ENCODE data around the gene ATXN2. TPM values are rescaled to one million over a fixed set of nuclear protein-coding genes. Genes with fewer than 3 reads are reported as not detected.

The ATXN2 gene
- total RNA-seq, 4 donors from 2014 or later, result 50.3 to 84.3 (median 64.3) TPM

GRCh38 chr12:111546758-111547383 is 52.2 kb downstream of the ATXN2 start:
- TF ChIP-seq CTCF (IDR thresholded peaks at IDR 0.05) (no peak), POLR2A (IDR thresholded peaks at IDR 0.05) (no peak), EP300 (IDR thresholded peaks at IDR 0.05) (no peak)
- no peak overlapping the region for H3K4me3 ChIP-seq
- no peak overlapping the region for H3K27ac ChIP-seq
- no peaks in the 10 kb centered on the region for H3K4me1 ChIP-seq
- 90 to 93% methylated on average over 8 of the region's 8 CpGs for WGBS, 2 donors
- H3K27me3 ChIP-seq, result no peaks in the 10 kb centered on the region
- no peaks in the 10 kb centered on the region for H3K9me3 ChIP-seq
- DNase-seq (ENCODE audit: low spot score in 2 of 2), result no peak
- peaks cover 0 to 70% (median 0%) of the 10 kb centered on the region in 3 donors for H3K36me3 ChIP-seq

GRCh38 chr12:111546171-111546570 is 52.9 kb downstream of the ATXN2 start:
- no peak overlapping the region for H3K27ac ChIP-seq
- H3K4me3 ChIP-seq, result no peak overlapping the region
- no peak for DNase-seq (ENCODE audit: low spot score in 2 of 2)
- no peaks in the 10 kb centered on the region for H3K4me1 ChIP-seq
- no peak for TF ChIP-seq POLR2A (IDR thresholded peaks at IDR 0.05)
- TF ChIP-seq CTCF (IDR thresholded peaks at IDR 0.05), result no peak
- no peak for TF ChIP-seq EP300 (IDR thresholded peaks at IDR 0.05)
- H3K9me3 ChIP-seq, result no peaks in the 10 kb centered on the region
- H3K36me3 ChIP-seq, result peaks cover 0 to 66% (median 0%) of the 10 kb centered on the region in 3 donors
- no peaks in the 10 kb centered on the region for H3K27me3 ChIP-seq
- WGBS, 2 donors, result 86% methylated on average over 2 of the region's 2 CpGs

- Histone ChIP-seq H3K27me3 (no peaks in the 10 kb centered on the region), H3K27ac (no peak overlapping the region), H3K9me3 (no peaks in the 10 kb centered on the region), H3K4me1 (no peaks in the 10 kb centered on the region), H3K36me3 (peaks cover 0 to 56% (median 0%) of the 10 kb centered on the region in 3 donors), H3K4me3 (no peak overlapping the region)
- no peak for DNase-seq (ENCODE audit: low spot score in 2 of 2)
- TF ChIP-seq CTCF (IDR thresholded peaks at IDR 0.05) (no peak), POLR2A (IDR thresholded peaks at IDR 0.05) (no peak), EP300 (IDR thresholded peaks at IDR 0.05) (no peak)
- WGBS, 2 donors, result 91 to 97% methylated on average over 1 of the region's 1 CpG
These were observed 55.1 kb downstream of the ATXN2 start for GRCh38 chr12:111544032-111544431.

- no peaks in the 10 kb centered on the region for H3K9me3 ChIP-seq
- H3K4me3 ChIP-seq, result no peak overlapping the region
- no peak for DNase-seq (ENCODE audit: low spot score in 2 of 2)
- TF ChIP-seq EP300 (IDR thresholded peaks at IDR 0.05), result no peak
- no peak for TF ChIP-seq POLR2A (IDR thresholded peaks at IDR 0.05)
- no peak for TF ChIP-seq CTCF (IDR thresholded peaks at IDR 0.05)
- H3K36me3 ChIP-seq, result peaks cover 0 to 44% (median 0%) of the 10 kb centered on the region in 3 donors
- H3K4me1 ChIP-seq, result peaks cover 0 to 3% (median 0%) of the 10 kb centered on the region in 4 donors
- H3K27ac ChIP-seq, result no peak overlapping the region
- H3K27me3 ChIP-seq, result no peaks in the 10 kb centered on the region
- 81 to 88% methylated on average over 2 of the region's 2 CpGs for WGBS, 2 donors
These were observed 66.4 kb downstream of the ATXN2 start for GRCh38 chr12:111532751-111533150.

- Histone ChIP-seq H3K4me1 (peaks cover 0 to 6% (median 0%) of the 10 kb centered on the region in 4 donors), H3K4me3 (no peak overlapping the region), H3K27me3 (no peaks in the 10 kb centered on the region), H3K9me3 (no peaks in the 10 kb centered on the region), H3K36me3 (peaks cover 0 to 41% (median 0%) of the 10 kb centered on the region in 3 donors), H3K27ac (no peak overlapping the region)
- TF ChIP-seq EP300 (IDR thresholded peaks at IDR 0.05) (no peak), CTCF (IDR thresholded peaks at IDR 0.05) (peak; percentile 50 to 69 (median 58))
- 51 to 55% methylated on average over 8 of the region's 8 CpGs for WGBS, 2 donors
- DNase-seq (ENCODE audit: low spot score in 2 of 2), result no peak
These were observed 69.4 kb downstream of the ATXN2 start for GRCh38 chr12:111529424-111530368.
